ENCODE measurements around the gene NOXA1. TPM values are rescaled to one million over a fixed set of nuclear protein-coding genes. Genes with fewer than 3 reads are reported as not detected.
A peak's percentile ranks its signal among the peaks of the same experiment; 100 is the strongest.

NOXA1 gene
- total and polyA plus RNA-seq, 7 donors: 0.43 to 5.1 (median 1.0) TPM

DNA sequence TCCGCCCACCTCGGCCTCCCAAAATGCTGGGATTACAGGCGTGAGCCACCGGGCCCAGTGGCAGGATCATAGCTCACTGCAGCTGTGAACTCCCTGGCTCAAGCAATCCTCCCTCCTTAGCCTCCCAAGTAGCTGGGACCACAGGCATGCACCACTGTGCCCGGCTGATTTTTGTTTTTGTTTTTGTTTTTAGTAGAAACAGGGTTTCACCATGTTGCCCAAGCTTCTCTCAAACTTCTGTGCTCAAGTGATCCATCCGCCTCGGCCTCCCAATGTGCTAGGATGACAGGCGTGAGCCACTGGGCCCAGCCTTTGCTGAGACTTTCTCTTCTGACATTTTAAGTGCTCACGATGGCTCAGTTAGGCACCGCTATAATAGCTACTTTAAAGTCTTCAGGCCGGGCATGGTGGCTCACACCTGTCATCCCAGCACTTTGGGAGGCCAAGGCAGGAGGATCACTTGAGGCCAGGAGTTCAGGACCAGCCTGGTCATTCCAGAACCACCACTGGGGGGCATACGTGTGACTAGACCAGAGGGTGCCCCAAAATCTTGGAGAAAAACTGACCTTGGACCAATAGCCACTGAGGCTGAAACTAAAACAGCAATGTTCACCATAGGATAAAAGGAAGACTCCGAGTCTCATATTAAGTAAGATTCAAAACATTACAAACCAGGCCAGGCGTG, 21.1 kb downstream of the NOXA1 start:
- H3K27me3 ChIP-seq (ENCODE audit: insufficient read depth in 3 of 3, low read length in 2 of 3): peaks cover 0 to 25% (median 5%) of the 10 kb centered on the region in 3 donors
- H3K9me3 ChIP-seq: no peaks in the 10 kb centered on the region
- ATAC-seq: no peak
- H3K4me1 ChIP-seq: peaks cover 3% of the 10 kb centered on the region
- no peak overlapping the region for H3K4me3 ChIP-seq
- peak; percentile 4 to 9 for DNase-seq
- intact Hi-C loops (cut with DNase I): no loop called here
- peaks cover 0 to 10% of the 10 kb centered on the region in 2 donors for H3K36me3 ChIP-seq (ENCODE audit: insufficient read depth in 1 of 2, low read depth in 1 of 2)
- no peak overlapping the region for H3K27ac ChIP-seq
- TF ChIP-seq, protein P1, sequence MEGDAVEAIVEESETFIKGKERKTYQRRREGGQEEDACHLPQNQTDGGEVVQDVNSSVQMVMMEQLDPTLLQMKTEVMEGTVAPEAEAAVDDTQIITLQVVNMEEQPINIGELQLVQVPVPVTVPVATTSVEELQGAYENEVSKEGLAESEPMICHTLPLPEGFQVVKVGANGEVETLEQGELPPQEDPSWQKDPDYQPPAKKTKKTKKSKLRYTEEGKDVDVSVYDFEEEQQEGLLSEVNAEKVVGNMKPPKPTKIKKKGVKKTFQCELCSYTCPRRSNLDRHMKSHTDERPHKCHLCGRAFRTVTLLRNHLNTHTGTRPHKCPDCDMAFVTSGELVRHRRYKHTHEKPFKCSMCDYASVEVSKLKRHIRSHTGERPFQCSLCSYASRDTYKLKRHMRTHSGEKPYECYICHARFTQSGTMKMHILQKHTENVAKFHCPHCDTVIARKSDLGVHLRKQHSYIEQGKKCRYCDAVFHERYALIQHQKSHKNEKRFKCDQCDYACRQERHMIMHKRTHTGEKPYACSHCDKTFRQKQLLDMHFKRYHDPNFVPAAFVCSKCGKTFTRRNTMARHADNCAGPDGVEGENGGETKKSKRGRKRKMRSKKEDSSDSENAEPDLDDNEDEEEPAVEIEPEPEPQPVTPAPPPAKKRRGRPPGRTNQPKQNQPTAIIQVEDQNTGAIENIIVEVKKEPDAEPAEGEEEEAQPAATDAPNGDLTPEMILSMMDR (IDR thresholded peaks at IDR 0.05): no peak
- WGBS, 3 donors: 84 to 89% (median 89%) methylated on average over 14 of the region's 14 CpGs

DNA sequence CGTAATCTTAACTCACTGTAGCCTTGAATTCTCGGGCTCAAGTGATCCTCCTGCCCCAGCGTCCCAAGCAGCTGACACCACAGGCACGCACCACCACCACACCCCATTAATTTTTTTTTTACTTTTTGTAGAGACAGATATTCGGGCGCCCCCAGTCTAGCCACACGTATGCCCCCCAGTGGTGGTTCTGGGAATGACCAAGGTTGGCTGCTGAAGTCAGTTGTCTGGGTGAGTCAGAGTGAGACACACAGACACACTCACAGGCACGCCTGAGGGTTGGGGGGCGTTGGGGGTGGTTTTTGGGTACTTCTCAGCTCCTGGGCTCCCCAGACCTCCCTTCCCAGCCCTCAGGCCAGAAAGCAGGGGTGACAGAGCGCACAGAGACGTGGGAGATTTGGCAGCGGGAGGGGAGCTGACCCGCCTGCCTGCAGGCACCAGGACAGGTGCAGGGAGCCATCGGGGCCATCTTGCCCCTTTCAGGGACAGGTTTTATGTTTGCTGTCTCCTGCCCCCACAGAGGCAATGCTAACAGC, 22.1 kb downstream of the NOXA1 start:
- peaks cover 0 to 21% (median 5%) of the 10 kb centered on the region in 3 donors for H3K27me3 ChIP-seq (ENCODE audit: insufficient read depth in 3 of 3, low read length in 2 of 3)
- DNase-seq (peak; percentile 81 to 87), ATAC-seq (peak; percentile 78 to 91 (median 82))
- no peak overlapping the region for H3K4me3 ChIP-seq
- H3K27ac ChIP-seq: no peak overlapping the region
- intact Hi-C loops (cut with DNase I): no loop called here
- peaks cover 3% of the 10 kb centered on the region for H3K4me1 ChIP-seq
- H3K9me3 ChIP-seq: no peaks in the 10 kb centered on the region
- 14 to 21% (median 15%) methylated on average over 14 of the region's 14 CpGs for WGBS, 3 donors
- peaks cover 0 to 18% of the 10 kb centered on the region in 2 donors for H3K36me3 ChIP-seq (ENCODE audit: insufficient read depth in 1 of 2, low read depth in 1 of 2)
- TF ChIP-seq, protein P1 (IDR thresholded peaks at IDR 0.05): peak; percentile 71

DNA sequence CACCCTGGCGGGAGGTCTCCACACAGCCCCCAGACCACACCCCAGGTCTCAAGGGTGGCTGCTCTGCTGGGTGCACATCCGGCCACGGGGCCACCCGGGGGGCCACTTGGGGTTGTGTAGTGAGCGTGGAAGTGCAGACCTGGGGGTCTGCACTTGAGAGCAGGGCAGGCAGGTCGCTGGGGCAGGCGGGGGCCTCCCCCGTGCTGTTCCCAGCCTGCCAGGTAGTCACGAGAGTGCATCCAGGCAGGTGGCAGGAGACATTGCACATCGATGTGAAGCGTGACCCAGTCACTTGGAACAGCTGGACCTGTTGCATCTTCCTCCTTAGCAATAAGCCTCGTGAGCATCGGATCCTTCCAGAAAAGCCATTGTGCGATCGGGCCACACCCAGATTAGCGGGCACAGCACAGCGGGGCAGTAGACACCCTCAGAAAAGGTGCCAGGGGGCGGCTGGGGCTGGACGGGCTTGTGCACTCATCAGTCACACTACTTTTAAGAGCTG, 22.8 kb downstream of the NOXA1 start:
- TF ChIP-seq, protein P1 (IDR thresholded peaks at IDR 0.05): no peak
- ATAC-seq: peak; percentile 8 to 26 (median 24)
- H3K27me3 ChIP-seq (ENCODE audit: insufficient read depth in 3 of 3, low read length in 2 of 3): peaks cover 0 to 21% (median 5%) of the 10 kb centered on the region in 3 donors
- H3K9me3 ChIP-seq: no peaks in the 10 kb centered on the region
- peak; percentile 14 to 52 for DNase-seq
- H3K36me3 ChIP-seq (ENCODE audit: insufficient read depth in 1 of 2, low read depth in 1 of 2): peaks cover 0 to 18% of the 10 kb centered on the region in 2 donors
- H3K27ac ChIP-seq: no peak overlapping the region
- no peak overlapping the region for H3K4me3 ChIP-seq
- peaks cover 3% of the 10 kb centered on the region for H3K4me1 ChIP-seq
- WGBS, 3 donors: 37 to 47% (median 40%) methylated on average over 19 of the region's 19 CpGs
- intact Hi-C loops (cut with DNase I): no loop called here

DNA sequence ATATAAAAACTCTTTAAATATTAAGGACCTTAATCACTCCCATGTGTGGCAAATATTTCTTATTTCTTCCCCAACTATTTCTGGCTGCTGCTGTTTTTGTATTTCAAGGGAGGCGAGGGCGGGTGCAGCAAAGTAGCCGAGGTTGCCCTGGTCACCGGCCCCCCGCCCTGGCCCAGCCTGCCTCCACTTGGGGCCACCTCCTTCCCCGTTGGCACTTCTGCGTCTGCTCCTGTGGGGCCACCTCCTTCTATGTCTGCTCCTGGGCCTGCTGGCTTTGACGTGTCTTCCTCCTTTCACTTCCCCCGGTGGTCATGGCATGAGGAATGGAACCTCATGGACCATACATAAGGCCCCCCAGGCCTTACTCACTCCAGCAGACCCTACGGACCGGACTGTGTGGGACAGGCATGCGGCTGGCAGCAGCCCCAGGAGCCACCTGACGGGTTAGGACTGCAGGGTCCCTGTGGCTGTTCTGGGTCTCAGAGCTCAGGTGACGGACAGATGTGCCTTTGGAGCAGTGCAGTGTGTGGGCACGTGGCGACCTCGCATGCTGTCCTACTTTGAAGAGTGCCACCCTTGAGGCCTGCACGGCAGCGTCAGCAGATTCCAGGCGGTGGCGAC, 23.8 kb downstream of the NOXA1 start:
- intact Hi-C loops (cut with DNase I): no loop called here
- no peaks in the 10 kb centered on the region for H3K9me3 ChIP-seq
- no peak overlapping the region for H3K4me3 ChIP-seq
- DNase-seq (peak; percentile 12 to 38), ATAC-seq (no peak)
- peaks cover 0 to 18% of the 10 kb centered on the region in 2 donors for H3K36me3 ChIP-seq (ENCODE audit: insufficient read depth in 1 of 2, low read depth in 1 of 2)
- 68 to 78% (median 70%) methylated on average over 21 of the region's 21 CpGs for WGBS, 3 donors
- TF ChIP-seq, protein P1 (IDR thresholded peaks at IDR 0.05): no peak
- H3K4me1 ChIP-seq: peaks cover 3% of the 10 kb centered on the region
- H3K27me3 ChIP-seq (ENCODE audit: insufficient read depth in 3 of 3, low read length in 2 of 3): peaks cover 0 to 15% (median 0%) of the 10 kb centered on the region in 3 donors
- H3K27ac ChIP-seq: no peak overlapping the region
